Activated CD4-positive, alpha-beta T cell treated with anti-CD3 and anti-CD28 coated beads, Interleukin-2, amount 50 U/mL, for 4 hours (primary cell): ENCODE results near the gene GNAT2.

Experiments
- DNase-seq, 2 experiments: peaks; one replicate each; pipeline ENCODE4 v3.0.0-alpha.2; 2020

Gene GNAT2

DNA sequence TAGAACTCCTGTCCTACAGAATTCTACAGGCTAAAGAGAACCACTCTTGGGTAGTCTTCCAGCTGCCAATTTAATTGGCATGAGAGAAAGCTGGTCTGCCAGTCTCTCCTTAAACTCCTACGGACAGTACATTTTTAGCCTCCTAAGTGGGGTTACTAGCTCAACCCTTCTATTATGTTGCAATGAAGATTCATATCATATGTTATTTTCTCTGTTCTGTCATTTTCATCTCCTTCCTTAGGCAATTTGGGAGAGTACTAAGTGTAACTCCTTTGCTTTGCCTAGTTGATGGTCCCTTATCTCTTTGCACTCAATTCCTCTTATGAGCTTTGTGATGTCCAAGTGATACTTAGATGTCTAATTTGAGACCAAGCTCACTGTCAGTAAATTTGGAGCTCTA, 14.0 kb downstream of the GNAT2 start:
- no peak for DNase-seq

DNA sequence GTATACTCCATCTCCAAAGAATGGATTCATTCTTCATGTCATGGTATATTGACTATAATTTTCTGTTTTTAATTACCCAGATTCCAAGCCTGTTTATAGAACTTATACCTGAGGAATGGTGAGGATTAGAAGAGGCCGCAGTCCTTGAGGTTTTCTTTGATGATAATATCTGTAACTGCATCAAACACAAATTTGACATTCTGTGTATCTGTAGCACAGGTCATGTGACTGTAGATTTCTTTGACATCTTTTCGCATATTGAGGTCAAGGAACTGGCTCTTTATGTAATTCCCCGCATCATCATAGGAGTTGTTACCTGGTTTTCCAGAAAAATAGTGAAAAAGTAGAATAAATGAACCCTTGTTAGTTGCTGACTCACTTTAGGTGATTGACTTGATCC, 16.2 kb downstream of the GNAT2 start:
- DNase-seq, result no peak

DNA sequence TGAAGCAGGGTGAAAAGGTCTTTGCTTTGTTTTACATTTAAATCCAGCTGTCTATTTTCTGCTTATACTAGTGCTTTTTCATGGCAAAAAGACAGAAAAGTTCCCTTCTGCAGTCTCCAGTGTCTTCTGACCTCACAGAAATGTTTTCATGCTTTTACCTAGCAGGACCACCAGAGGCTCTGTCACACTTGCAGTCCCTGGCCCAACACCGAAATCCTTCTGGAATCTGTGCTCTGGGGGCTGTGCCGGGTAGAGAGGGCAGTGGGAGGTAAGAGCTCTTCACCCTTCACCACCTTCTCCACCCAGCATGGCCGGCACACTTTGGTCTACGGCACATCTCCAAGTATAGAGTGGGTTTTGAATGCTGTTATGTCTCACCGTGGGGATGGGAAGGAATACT, 20.8 kb downstream of the GNAT2 start:
- no peak for DNase-seq

DNA sequence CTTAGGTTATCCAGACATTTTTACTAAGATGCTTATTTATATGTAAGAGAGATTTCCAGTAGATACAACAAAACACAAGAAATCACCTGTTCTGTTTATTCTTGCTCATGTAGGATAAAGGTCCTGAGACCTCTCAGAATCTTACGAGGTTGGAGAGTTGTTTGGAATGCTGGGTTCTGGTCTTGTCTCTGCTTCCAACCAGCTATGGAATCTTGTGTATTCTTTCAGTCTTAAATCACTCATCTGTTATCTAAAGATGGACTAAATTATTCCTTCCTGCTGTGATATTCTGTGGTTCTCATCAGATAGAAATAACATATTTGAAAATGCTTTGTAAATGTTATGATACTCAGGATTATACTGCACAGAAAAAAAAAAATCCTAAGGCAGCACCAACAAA, 21.3 kb downstream of the GNAT2 start:
- no peak for DNase-seq

DNA sequence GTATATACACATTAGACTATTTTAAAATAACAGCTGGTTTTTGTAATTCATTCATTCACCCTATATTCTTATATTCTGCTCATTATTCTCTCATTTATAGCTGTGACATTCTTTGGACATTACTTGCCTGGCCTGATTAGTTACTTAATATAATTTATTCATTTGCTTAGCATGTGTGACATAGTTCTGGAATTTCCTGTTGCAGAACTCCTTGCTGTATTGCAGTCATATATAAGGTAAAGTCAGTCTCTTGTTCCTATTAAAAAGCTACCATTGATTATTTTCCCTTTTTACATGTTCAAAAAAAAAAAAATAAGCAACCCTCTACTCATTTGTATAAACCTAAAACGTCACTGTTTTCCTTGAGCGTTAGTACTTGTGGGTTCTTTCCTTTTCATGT, 23.9 kb downstream of the GNAT2 start:
- no peak for DNase-seq

DNA sequence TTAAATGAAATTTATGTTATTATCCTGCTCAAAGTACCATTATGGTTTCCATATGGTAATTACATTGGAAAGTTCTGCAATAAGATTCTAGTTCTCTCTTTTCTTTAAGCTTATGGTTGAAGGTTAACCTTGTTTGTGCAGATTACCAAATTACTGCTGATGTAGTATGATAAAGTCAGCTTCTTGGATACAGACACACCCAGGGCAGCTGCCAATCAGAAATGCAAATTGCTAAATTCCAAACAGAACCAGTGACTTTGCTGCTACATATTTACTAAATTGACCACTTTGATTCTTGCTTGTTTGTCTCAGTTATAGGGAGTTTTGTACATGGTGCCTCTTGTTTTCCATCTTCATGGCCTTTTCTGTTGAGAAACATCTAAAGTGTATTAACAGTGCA, 26.5 kb downstream of the GNAT2 start:
- no peak for DNase-seq

DNA sequence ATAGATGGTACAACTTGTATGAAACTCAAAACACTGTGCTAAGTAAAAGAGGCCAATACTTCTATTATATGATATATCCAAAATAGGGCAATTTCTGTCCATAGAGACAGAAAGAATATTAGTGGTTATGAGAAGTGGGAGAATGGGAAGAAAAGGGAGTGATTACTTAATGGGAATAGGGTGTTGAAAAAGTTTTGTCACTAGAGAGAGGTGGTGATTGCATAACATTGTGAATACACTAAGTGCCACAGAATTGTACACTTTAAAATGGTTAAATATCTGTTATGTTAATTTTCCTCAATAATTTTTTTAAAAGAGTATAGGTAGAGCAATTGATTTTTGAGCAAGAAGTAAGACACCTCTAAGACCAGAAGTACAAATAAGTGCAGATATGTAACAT, 29.7 kb downstream of the GNAT2 start:
- no peak for DNase-seq

DNA sequence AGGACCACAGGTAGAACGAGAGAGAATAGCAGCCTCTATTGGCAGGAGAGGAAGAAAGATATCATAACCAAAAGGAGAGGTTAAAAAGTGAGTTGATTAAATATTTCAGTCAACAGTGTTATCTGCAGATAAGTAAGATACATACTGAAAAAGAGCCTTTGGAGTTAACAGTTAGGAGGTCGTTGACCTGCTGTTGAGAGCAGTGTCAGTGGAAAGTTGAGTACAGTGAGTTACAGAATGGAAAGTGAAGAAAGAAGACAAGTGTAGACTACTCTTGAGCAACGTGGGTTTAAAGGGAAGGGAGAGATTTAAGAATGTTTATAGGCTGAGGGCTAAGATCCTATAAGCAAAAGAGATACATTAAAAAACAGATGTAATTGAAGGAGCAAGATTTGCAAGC, 30.2 kb downstream of the GNAT2 start:
- DNase-seq, result no peak

DNA sequence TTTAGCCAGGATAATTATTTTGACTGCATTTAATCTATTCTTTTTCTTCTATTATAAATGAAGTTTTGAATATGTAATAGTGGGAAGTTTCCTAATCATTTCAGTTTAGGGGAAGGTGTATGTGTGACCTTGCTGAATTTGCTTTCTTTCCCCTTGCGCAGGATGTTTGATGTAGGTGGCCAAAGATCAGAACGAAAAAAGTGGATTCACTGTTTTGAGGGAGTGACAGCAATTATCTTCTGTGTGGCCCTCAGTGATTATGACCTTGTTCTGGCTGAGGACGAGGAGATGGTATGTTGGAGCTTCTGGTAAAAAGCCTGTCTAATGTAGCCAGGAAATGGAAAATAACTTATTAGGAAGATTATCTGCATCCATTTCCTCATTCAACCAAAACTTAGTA, 33.4 kb downstream of the GNAT2 start:
- no peak for DNase-seq

DNA sequence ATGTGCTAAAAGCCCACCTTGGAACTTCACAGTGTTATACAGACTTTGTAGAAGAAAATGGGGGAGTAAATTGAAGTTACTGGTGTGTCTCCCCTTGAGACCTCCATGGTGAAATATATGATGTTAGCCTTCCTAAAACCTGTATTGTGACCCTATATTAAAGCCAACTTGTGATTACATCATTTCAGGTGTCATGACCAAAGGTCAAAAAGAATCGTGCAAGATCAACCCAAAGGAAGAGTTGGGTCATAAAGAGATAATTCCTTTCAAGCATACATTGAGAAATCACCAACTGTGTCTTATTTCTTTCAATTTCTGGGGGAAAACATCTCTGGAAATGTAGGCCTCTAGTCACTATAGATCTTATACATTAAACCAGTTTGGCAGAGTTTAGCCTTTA, 34.6 kb downstream of the GNAT2 start:
- no peak for DNase-seq

DNA sequence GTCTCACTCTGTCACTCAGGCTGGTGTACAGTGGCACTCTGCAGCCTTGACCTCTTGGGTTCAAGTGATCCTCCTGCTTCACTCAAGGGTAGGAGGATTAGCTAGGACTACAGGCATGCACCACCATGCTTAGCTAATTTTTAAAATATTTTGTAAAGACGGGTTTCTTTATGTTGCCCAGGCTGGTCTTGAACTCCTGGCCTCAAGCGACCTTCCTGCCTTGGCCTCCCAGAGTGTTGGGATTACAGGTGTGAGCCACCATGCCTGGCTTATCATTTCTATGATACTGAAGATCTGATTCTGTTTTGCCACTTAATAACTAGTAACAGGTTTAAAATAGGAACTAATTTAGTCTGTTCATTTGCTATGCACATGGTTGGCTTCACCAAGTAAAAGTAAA, 37.4 kb downstream of the GNAT2 start:
- DNase-seq, result no peak

DNA sequence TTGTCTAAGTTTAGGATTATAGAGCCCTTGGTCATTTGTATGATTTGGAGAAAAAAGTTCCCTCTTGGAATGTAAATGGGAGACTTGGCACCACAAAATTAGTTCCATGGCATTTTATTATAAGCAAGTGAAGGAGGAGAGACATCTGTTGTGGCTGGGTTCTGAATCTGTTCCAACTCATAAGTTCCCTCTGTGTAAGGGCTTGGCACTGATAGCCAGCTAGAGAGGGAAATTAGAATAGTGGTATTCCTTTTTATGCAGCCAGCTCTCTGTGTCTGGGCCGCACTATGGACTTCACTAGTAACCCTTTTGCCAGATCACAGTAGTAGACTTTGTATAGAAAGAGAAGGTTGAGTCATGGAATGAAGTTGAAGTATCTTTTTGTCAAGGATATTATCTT, 39.9 kb downstream of the GNAT2 start:
- DNase-seq, result no peak

DNA sequence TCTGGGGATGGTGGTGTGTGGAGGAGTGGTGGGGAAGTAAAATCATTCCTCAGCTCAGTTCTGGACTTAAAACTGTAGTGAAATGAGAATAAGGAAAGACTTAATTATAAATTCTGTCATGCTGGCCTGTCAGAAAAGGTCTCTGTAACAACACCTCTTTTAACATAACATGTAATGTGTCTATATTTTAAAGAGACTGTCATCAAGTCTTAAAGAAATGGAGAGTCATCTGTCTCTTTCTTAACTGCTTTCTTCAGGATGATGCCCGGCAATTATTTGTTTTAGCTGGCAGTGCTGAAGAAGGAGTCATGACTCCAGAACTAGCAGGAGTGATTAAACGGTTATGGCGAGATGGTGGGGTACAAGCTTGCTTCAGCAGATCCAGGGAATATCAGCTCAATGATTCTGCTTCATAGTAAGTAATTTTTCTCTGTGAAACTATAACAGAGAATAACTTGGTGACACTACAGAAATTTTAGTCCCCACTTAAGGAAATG, 40.4 kb downstream of the GNAT2 start:
- no peak for DNase-seq

DNA sequence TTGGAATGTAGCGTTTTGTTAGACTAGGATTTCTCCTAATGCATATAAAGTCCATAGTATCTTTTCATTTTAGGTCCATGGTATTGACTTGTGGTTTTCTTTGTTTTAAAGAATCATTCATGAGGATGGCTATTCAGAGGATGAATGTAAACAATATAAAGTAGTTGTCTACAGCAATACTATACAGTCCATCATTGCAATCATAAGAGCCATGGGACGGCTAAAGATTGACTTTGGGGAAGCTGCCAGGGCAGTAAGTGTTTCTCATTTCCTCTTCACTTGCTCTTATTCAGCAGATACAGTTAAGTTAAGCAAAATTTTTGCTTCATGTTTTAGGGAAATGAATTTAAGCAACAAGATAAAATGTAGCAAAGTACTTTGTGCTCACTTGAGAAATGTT, 45.6 kb downstream of the GNAT2 start:
- no peak for DNase-seq

DNA sequence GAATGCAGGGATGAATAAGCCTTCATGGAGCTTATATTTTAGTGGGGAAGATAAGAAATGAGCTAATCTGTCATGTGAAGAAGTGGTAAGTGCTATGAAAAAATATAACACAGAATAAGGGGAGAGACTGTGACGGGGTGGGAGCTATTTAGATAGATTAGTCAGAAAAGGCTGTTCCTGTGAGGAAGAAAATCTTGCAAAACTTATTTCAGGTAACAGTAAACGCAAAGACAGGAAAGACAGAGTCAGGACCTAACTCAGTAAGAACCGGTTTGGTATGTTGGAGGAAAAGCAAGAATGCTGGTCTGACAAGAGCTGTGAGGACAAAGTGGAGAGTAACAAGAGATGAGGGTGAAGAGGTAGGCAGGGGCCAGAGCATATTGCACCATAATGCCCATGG, 49.0 kb downstream of the GNAT2 start:
- no peak for DNase-seq

DNA sequence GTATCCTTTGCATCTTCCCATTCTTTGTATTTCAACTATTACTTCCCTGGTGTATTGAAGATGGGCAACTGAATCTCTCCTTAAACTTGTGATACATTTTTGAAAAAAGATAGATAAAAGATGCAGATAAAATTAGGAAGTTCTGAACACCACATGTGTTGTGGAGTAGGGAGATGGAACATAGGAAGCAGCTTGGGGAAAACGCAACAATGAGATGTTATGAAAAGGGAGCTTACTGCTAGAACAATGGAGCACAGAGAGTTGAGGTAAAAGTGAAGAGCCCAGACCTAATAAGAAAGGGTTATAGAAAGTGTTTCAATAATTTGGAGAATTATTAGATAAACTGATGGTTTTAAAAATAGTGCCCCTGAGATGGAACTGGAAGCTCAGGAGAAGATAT, 50.1 kb downstream of the GNAT2 start:
- DNase-seq, result no peak

DNA sequence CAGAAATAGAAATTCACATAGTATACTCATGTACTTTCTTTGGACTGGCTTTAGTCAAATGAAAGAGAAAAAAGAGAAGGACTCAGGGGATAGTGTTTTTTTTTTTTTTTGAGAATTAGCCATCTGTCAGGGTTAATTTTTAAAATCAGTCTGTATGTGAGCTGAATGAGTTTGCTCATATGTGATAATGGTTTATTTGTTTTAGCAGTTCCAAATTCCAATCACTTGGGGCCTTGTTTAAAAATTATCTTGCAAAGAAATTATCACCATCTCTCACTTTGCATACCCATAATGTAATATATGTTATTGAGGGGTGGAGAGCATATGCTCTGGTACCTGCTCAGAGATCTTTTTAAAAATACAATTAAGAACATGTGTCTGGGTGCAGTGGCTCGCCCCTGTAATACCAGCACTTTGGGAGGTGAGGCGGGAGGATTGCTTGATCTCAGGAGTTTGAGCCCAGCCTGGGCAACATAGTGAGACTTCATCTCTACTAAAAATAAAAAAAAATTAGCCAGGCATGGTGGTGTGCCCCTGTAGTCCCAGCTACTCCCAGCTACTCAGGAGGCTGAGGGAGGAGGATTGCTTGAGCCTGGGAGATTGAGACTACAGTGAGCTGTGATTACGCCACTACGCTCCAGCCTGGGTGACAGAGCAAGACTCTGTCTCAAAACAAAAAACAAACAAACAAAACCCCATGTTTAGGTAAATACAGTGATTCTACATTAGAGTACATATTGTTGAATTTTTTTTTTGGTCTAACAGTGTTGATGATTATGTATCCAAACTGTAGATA, 51.3 kb downstream of the GNAT2 start:
- DNase-seq, result no peak

DNA sequence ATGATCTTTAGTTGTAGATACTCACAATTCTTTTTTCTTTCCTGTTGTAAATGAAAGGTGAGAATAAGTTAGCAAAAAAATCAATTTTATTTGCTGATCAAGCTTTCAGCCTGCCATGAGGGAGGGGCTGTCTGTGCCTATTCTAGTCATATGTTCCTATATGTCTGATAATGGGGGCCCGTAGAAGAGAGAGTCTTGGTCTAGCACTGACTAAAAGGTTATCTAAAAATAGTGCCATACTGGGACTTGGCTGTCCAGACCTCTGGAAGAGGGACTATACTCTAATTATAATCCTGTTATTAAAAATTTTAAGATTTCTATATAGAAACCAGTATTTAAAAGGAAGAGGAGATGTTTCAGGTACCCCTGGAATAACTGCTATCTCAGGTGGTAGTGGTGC, 52.4 kb downstream of the GNAT2 start:
- no peak for DNase-seq

DNA sequence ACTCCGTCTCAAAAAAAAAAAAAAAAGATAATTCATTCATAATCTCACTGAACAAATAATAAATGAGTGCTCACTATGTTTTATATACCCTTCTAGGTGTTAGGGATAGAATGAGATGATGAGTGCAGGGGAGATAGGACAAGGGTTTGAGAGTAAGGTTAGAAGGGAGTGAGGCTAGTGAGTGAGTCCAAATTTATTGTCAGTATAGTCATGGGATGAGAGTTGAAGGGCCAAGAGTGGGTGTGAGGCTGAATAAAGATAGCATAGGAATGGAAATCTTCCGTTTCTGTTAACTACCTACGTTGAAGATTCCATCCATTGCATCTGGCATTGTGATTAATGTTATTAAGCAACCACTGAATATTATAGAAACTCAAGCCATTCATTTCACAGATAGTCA, 54.2 kb downstream of the GNAT2 start:
- no peak for DNase-seq

DNA sequence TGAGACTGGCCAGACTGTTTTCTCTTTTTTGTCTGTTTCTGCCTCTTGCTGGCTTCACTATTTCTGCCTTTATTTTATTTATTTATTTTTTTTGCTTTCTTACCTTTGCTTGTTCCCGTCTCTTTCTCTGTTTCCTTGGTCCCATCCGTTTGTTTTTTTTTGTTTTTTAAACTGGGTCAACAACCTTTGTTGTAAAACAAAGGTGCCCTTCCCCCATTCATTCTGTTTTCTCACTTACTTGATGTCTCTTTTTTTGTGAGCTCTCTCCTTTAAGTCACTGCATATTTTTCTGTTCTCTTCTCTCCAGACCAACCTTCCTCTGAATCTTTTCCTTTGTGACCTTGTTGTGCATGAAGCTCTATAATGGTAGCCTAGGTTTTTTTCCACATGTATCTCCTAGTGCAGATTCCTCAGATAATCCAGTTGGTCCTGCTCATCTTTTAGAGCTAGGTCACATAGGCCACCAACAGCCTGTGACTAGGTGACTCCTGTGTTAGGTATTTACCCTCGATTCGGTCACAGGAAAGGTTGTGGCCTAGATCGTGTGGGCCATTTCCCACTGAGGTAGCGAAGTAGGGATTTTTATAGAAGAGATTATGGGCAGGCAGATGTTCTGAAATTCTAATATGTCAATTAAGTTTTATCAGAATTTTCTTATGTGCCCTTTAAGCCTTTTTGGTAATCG, 55.1 kb downstream of the GNAT2 start:
- no peak for DNase-seq

DNA sequence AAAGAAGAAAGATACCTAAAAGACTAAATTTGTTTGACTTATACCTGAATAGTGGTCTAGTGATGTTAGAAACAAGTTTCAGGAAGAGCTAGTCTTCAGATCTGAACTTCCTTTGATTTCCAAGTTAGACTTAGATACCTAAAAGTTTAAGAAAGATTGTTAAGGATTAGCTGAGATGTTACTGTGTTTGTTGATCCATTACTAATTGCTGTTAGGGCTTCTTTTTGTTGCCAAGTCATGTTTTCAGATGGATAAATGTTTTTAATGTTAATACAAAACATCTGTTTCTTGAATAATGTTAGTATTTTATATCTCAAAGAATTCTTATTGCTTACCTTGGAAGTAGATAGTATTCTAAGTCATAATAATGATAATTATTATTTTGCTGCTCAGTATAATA, 59.4 kb downstream of the GNAT2 start:
- no peak for DNase-seq

DNA sequence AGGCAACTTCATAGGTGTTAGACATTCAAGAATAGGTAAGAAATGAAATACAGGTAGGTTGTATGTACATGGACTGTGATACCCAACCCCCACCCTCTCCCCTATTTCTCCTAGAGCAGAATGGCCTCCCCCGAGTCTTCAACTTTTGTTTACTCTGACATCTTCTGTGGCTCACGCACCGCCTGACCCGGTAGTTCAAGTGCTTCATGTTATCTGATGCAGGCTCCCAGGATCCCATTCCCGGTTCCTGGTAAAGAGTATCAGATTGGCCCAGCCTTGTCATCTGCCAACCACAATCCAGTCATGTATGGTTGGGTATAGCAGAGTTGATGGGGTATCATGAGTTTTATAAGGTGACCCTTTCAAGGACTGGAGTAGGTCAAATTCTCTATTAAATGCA, 61.9 kb downstream of the GNAT2 start:
- DNase-seq, result no peak

DNA sequence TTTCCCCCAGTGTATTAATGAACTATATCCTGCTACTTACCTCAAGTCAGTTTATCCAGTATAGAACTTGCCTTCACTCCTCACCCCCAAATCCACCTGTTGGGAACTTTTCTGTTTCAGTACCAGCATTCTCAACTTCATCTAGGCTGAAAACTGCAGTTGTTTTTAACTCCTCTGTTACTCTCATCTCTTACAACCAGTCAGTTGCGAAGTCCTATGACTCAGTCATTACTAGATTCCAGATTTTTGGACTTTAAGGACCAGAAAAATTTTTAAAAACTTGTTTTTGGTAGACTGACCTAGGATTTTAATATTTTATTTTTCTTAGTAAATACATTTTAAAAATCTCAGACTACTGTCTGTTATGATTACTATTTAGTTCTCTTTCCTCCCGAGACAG, 62.9 kb downstream of the GNAT2 start:
- DNase-seq, result no peak
